CD14-positive monocyte (primary cell): ENCODE measurements around the gene UFSP1. TPM values are rescaled to one million over a fixed set of nuclear protein-coding genes. Genes with fewer than 3 reads are reported as not detected.
A peak's percentile ranks its signal among the peaks of the same experiment; 100 is the strongest.

Source experiments
- DNase-seq, 3 donors: peaks; one replicate each; pipeline ENCODE4 v3.0.0-alpha.2; 2011 to 2022
- H2AFZ ChIP-seq: 2 replicates; pipeline ENCODE4 v1.6.0; 2012; ENCODE audit warnings: mild to moderate bottlenecking, low read depth, low read length, inconsistent platforms; ENCODE audit not compliant: insufficient read depth, poor library complexity, severe bottlenecking
- H3K27ac ChIP-seq, 2 donors: 1 replicate in 1 of 2; 2 replicates in 1 of 2; pipeline ENCODE4 v1.5.1; 2012 to 2013; ENCODE audit warnings: low read length in 2 of 2, control low read depth in 1 of 2, inconsistent platforms in 1 of 2, low read depth in 1 of 2, mild to moderate bottlenecking in 1 of 2
- H3K27me3 ChIP-seq, 2 donors: one replicate each; pipeline versions ENCODE4 v1.6.0 to v1.6.1; 2011 to 2013; ENCODE audit warnings: low read length in 2 of 2; ENCODE audit not compliant: control insufficient read depth in 2 of 2, insufficient read depth in 2 of 2
- H3K36me3 ChIP-seq, 2 donors: replicated peaks in 1 of 2; 1 replicate in 1 of 2; 2 replicates in 1 of 2; pipeline versions ENCODE4 v1.5.1 to v1.6.1; 2012 to 2013; ENCODE audit warnings: low read length in 2 of 2, control low read depth in 1 of 2, inconsistent platforms in 1 of 2, mild to moderate bottlenecking in 1 of 2; ENCODE audit not compliant: insufficient read depth in 2 of 2, control insufficient read depth in 1 of 2
- H3K4me1 ChIP-seq, 2 donors: 1 replicate in 1 of 2; 2 replicates in 1 of 2; pipeline versions ENCODE4 v1.5.1 to v1.6.1; 2012 to 2013; ENCODE audit warnings: low read length in 2 of 2, control low read depth in 1 of 2, inconsistent platforms in 1 of 2, mild to moderate bottlenecking in 1 of 2, moderate library complexity in 1 of 2; ENCODE audit not compliant: insufficient read depth in 2 of 2, control insufficient read depth in 1 of 2
- H3K4me2 ChIP-seq: replicated peaks from 2 replicates; pipeline ENCODE3; 2012; ENCODE audit warnings: low read length, moderate library complexity, mild to moderate bottlenecking; ENCODE audit not compliant: poor library complexity, severe bottlenecking; ENCODE audit errors: extremely low read depth
- H3K4me3 ChIP-seq, 3 experiments: fragments of 200-600 bp in 1 of 3; sonication (generic) in 1 of 3; replicated peaks in 1 of 3; 1 replicate in 2 of 3; 2 replicates in 1 of 3; pipeline ENCODE4 v1.5.1; 2011 to 2013; ENCODE audit warnings: low read length in 3 of 3, mild to moderate bottlenecking in 3 of 3, control low read depth in 2 of 3, low read depth in 2 of 3, inconsistent platforms in 1 of 3, moderate library complexity in 1 of 3
- H3K79me2 ChIP-seq: 2 replicates; pipeline ENCODE4 v1.6.0; 2012; ENCODE audit warnings: mild to moderate bottlenecking, control low read depth, inconsistent platforms, low read length, moderate library complexity; ENCODE audit not compliant: insufficient read depth
- H3K9ac ChIP-seq: 2 replicates; pipeline ENCODE4 v1.6.0; 2017; ENCODE audit warnings: low read length, mild to moderate bottlenecking; ENCODE audit not compliant: insufficient read depth, poor library complexity, severe bottlenecking
- H3K9me3 ChIP-seq, 2 donors: replicated peaks in 1 of 2; 1 replicate in 1 of 2; 2 replicates in 1 of 2; pipeline versions ENCODE4 v1.5.1 to v1.6.1; 2012 to 2013; ENCODE audit warnings: low read length in 2 of 2, control low read depth in 1 of 2; ENCODE audit not compliant: control insufficient read depth in 1 of 2, insufficient read depth in 1 of 2
- H4K20me1 ChIP-seq: 2 replicates; pipeline ENCODE4 v1.6.0; 2012; ENCODE audit warnings: mild to moderate bottlenecking, low read length, control low read depth, moderate library complexity; ENCODE audit not compliant: insufficient read depth
- H3K27ac Mint-ChIP-seq, 7 donors: one replicate each; pipeline ENCODE4 v1.8.0; 2020; ENCODE audit warnings: mild to moderate bottlenecking in 7 of 7, mixed read lengths in 7 of 7, moderate library complexity in 6 of 7, inconsistent platforms in 2 of 7
- H3K27me3 Mint-ChIP-seq, 3 donors: one replicate each; pipeline ENCODE4 v1.8.0; 2021 to 2022; ENCODE audit warnings: low read depth in 3 of 3, mild to moderate bottlenecking in 3 of 3, mixed read lengths in 3 of 3, moderate library complexity in 3 of 3, inconsistent platforms in 1 of 3
- H3K36me3 Mint-ChIP-seq, 2 donors: one replicate each; pipeline ENCODE4 v1.8.0; 2020; ENCODE audit warnings: mixed read lengths in 2 of 2, inconsistent platforms in 1 of 2, mild to moderate bottlenecking in 1 of 2
- H3K4me1 Mint-ChIP-seq: one replicate; pipeline ENCODE4 v1.8.0; 2020; ENCODE audit warnings: mild to moderate bottlenecking, mixed read lengths
- H3K4me3 Mint-ChIP-seq, 2 donors: one replicate each; pipeline ENCODE4 v1.8.0; 2020; ENCODE audit warnings: mild to moderate bottlenecking in 2 of 2, mixed read lengths in 2 of 2, moderate library complexity in 1 of 2
- H3K9me3 Mint-ChIP-seq, 7 donors: one replicate each; pipeline ENCODE4 v1.8.0; 2020 to 2022; ENCODE audit warnings: mixed read lengths in 7 of 7, mild to moderate bottlenecking in 6 of 7, moderate library complexity in 6 of 7, inconsistent platforms in 2 of 7
- CTCF ChIP-seq: fragments of 200-600 bp; IDR thresholded peaks from one replicate; pipeline ENCODE4 v1.8.0; 2022; ENCODE audit warnings: antibody characterized with exemption, mild to moderate bottlenecking
- WGBS: methylation state at CpG from one replicate; pipeline ENCODE4 v1.1.5; 2013; ENCODE audit warnings: missing lambda C conversion rate; ENCODE audit not compliant: insufficient coverage; 5-methylcytosine and 5-hydroxymethylcytosine counted together
- intact Hi-C, 2 donors: fragments of 100-400 bp; cut with micrococcal nuclease; formaldehyde crosslinking; loops; one replicate each; pipeline versions ENCODE4 v1.15.0 to v1.15.1; 2023
- polyA plus RNA-seq, 3 donors: library from polyadenylated mRNA; depleted of rRNA in 1 of 3; unstranded in 2 of 3; stranded (reverse) in 1 of 3; fragments of 300-500 nt in 2 of 3; fragments of >200 nt in 1 of 3; fragmentation: Illumina TruSeq in 2 of 3; gene quantifications; 1 replicate in 2 of 3; 2 replicates in 1 of 3; pipeline ENCODE4 v1.2.3, GENCODE V29; 2012 to 2021

UFSP1 gene
- polyA plus RNA-seq, 3 donors = 0.57 to 0.76 (median 0.57) TPM

- H3K79me2 ChIP-seq = peaks cover 69% of the 10 kb centered on the region
- peaks cover 87% of the 10 kb centered on the region for H4K20me1 ChIP-seq
- Mint-ChIP-seq H3K4me3 (no peak overlapping the region), H3K27me3 (peaks cover 0 to 8% (median 1%) of the 10 kb centered on the region in 3 donors), H3K27ac (peak overlapping the region in 2 of 7 donors; percentile 31 to 32), H3K9me3 (peaks cover 0 to 2% (median 0%) of the 10 kb centered on the region in 7 donors), H3K4me1 (peaks cover 22% of the 10 kb centered on the region), H3K36me3 (peaks cover 70 to 78% of the 10 kb centered on the region in 2 donors)
- no peaks in the 10 kb centered on the region for H3K27me3 ChIP-seq
- DNase-seq = no peak
- TF ChIP-seq CTCF = no peak
- 85% methylated on average over 10 of the region's 11 CpGs for WGBS
- H3K9ac ChIP-seq = no peak overlapping the region
- H3K4me2 ChIP-seq = no peak overlapping the region
- no peak overlapping the region for H3K4me3 ChIP-seq
- no peak overlapping the region for H3K27ac ChIP-seq
- intact Hi-C loops = no loop called here
- H3K4me1 ChIP-seq = peaks cover 12 to 20% of the 10 kb centered on the region in 2 donors
- no peak overlapping the region for H2AFZ ChIP-seq
- H3K36me3 ChIP-seq = peaks cover 42 to 73% of the 10 kb centered on the region in 2 donors
- H3K9me3 ChIP-seq = no peaks in the 10 kb centered on the region
Measured at GRCh38 chr7:100879685-100880261, 9.7 kb downstream of the UFSP1 start.

GRCh38 chr7:100878685-100879084 is 10.8 kb downstream of the UFSP1 start:
- Histone ChIP-seq H3K79me2 (peaks cover 69% of the 10 kb centered on the region), H3K27me3 (no peaks in the 10 kb centered on the region), H3K36me3 (peaks cover 32 to 62% of the 10 kb centered on the region in 2 donors), H3K4me2 (no peak overlapping the region), H4K20me1 (peaks cover 80% of the 10 kb centered on the region), H3K9ac (no peak overlapping the region), H3K4me3 (no peak overlapping the region), H3K27ac (no peak overlapping the region), H2AFZ (no peak overlapping the region), H3K4me1 (peaks cover 22 to 30% of the 10 kb centered on the region in 2 donors), H3K9me3 (no peaks in the 10 kb centered on the region)
- DNase-seq = no peak
- no peak overlapping the region for H3K4me3 Mint-ChIP-seq
- H3K27ac Mint-ChIP-seq = peak overlapping the region in 1 of 7 donors; percentile 76
- intact Hi-C loops = no loop called here
- H3K27me3 Mint-ChIP-seq = peaks cover 0 to 6% (median 0%) of the 10 kb centered on the region in 3 donors
- no peak for TF ChIP-seq CTCF
- 100% methylated on average over 4 of the region's 6 CpGs for WGBS
- peaks cover 0 to 5% (median 0%) of the 10 kb centered on the region in 7 donors for H3K9me3 Mint-ChIP-seq
- peaks cover 26% of the 10 kb centered on the region for H3K4me1 Mint-ChIP-seq
- H3K36me3 Mint-ChIP-seq = peaks cover 60 to 68% of the 10 kb centered on the region in 2 donors
